HG02623 (cell line): ENCODE measurements around the gene SSBP2.

Experiments
- ATAC-seq: cut with Tn5 transposase; IDR thresholded peaks from one replicate; pipeline ENCODE4 v1.9.1; 2021; ENCODE audit warnings: moderate library complexity; ENCODE audit not compliant: unreplicated experiment

The SSBP2 gene

GRCh38 chr5:81767938-81768337, 17.0 kb upstream of the SSBP2 start:
- ATAC-seq: no peak

- ATAC-seq: no peak
These were observed 16.2 kb upstream of the SSBP2 start for GRCh38 chr5:81767097-81767496.

- no peak for ATAC-seq
These were observed 15.7 kb upstream of the SSBP2 start for GRCh38 chr5:81766611-81767010.

- ATAC-seq: no peak
These were observed 12.5 kb upstream of the SSBP2 start for GRCh38 chr5:81763294-81763928.

- ATAC-seq: no peak
These were observed 12.0 kb upstream of the SSBP2 start for GRCh38 chr5:81762853-81763252.

GRCh38 chr5:81762401-81762800, 11.5 kb upstream of the SSBP2 start:
- ATAC-seq: no peak

GRCh38 chr5:81761970-81762369, 11.1 kb upstream of the SSBP2 start:
- ATAC-seq: no peak

- ATAC-seq: no peak
These were observed 10.4 kb upstream of the SSBP2 start for GRCh38 chr5:81761270-81761669.

GRCh38 chr5:81760521-81760920, 9.6 kb upstream of the SSBP2 start:
- ATAC-seq: no peak

GRCh38 chr5:81759632-81760005, 8.7 kb upstream of the SSBP2 start:
- no peak for ATAC-seq

GRCh38 chr5:81757404-81757803, 6.5 kb upstream of the SSBP2 start:
- ATAC-seq: no peak

- no peak for ATAC-seq
These were observed 5.1 kb upstream of the SSBP2 start for GRCh38 chr5:81756016-81756415.

- no peak for ATAC-seq
These were observed 4.4 kb upstream of the SSBP2 start for GRCh38 chr5:81755320-81755719.

GRCh38 chr5:81754621-81755020, 3.7 kb upstream of the SSBP2 start:
- no peak for ATAC-seq

GRCh38 chr5:81753429-81753828, 2.5 kb upstream of the SSBP2 start:
- ATAC-seq: no peak

- ATAC-seq: no peak
These were observed 1.7 kb upstream of the SSBP2 start for GRCh38 chr5:81752644-81752963.

- ATAC-seq: no peak
These were observed 1.1 kb upstream of the SSBP2 start for GRCh38 chr5:81751836-81752643.

- no peak for ATAC-seq
These were observed 439 bp downstream of the SSBP2 start for GRCh38 chr5:81750308-81751008.

- peak; percentile 35 for ATAC-seq
These were observed 1.2 kb downstream of the SSBP2 start for GRCh38 chr5:81749561-81750307.

GRCh38 chr5:81749192-81749560, 1.7 kb downstream of the SSBP2 start:
- ATAC-seq: no peak

- no peak for ATAC-seq
These were observed 2.3 kb downstream of the SSBP2 start for GRCh38 chr5:81748556-81748955.

- ATAC-seq: no peak
These were observed 3.9 kb downstream of the SSBP2 start for GRCh38 chr5:81747030-81747429.
